Upper lobe of left lung (tissue), 6 donors: ENCODE measurements around the gene CYB5B. TPM values are rescaled to one million over a fixed set of nuclear protein-coding genes. Genes with fewer than 3 reads are reported as not detected.

Experiments used
- ATAC-seq, 2 donors: fragments of 200-7000 bp; cut with Tn5 transposase; one replicate each; pipeline ENCODE4 v1.9.1; 2022; ENCODE audit warnings: mild to moderate bottlenecking in 2 of 2, moderate library complexity in 2 of 2; ENCODE audit not compliant: low FRiP score in 2 of 2
- DNase-seq, 2 donors: peaks; one replicate each; pipeline ENCODE4 v3.0.0-alpha.2; 2019 to 2020
- H3K27ac ChIP-seq, 4 donors: fragments of 200-600 bp; sonication (generic); one replicate each; pipeline ENCODE4 v1.5.1; 2016 to 2019
- H3K27me3 ChIP-seq, 4 donors: fragments of 200-600 bp; sonication (generic); one replicate each; pipeline ENCODE4 v1.5.1; 2017 to 2019
- H3K36me3 ChIP-seq, 4 donors: fragments of 200-600 bp; sonication (generic); one replicate each; pipeline ENCODE4 v1.5.1; 2016 to 2019
- H3K4me1 ChIP-seq, 4 donors: fragments of 200-600 bp; sonication (generic); one replicate each; pipeline ENCODE4 v1.5.1; 2018 to 2019
- H3K4me3 ChIP-seq, 4 donors: fragments of 200-600 bp; sonication (generic); one replicate each; pipeline ENCODE4 v1.5.1; 2017 to 2019; ENCODE audit warnings: mild to moderate bottlenecking in 2 of 4, moderate library complexity in 1 of 4
- H3K9me3 ChIP-seq, 4 donors: fragments of 200-600 bp; sonication (generic); one replicate each; pipeline ENCODE4 v1.5.1; 2018 to 2019
- EP300 ChIP-seq, 4 donors: sonication (generic); formaldehyde crosslinking; IDR thresholded peaks; one replicate each; pipeline ENCODE4 v1.5.1; 2017; ENCODE audit warnings: antibody characterized with exemption in 4 of 4, control low read depth in 2 of 4
- POLR2A ChIP-seq, 4 donors: fragments of 450-650 bp; IDR thresholded peaks; one replicate each; pipeline ENCODE4 v1.5.1; 2016 to 2017; ENCODE audit warnings: antibody characterized with exemption in 4 of 4, mild to moderate bottlenecking in 2 of 4
- POLR2AphosphoS5 ChIP-seq, 2 donors: sonication (generic); formaldehyde crosslinking; IDR thresholded peaks; one replicate each; pipeline ENCODE4 v1.5.1; 2017; ENCODE audit warnings: antibody characterized with exemption in 2 of 2
- WGBS, 2 donors: methylation state at CpG; one replicate each; pipeline ENCODE4 v1.1.5; 2017 to 2018; 5-methylcytosine and 5-hydroxymethylcytosine counted together
- total RNA-seq, 6 donors: library from RNA; depleted of rRNA in 4 of 6; stranded (reverse); fragments of >200 nt in 4 of 6; gene quantifications; one replicate each; pipeline versions ENCODE4 v1.1.0 to v1.2.1, GENCODE V29; 2016 to 2021
- TF ChIP-seq, protein P1 (sequence below), 6 experiments: fragments of 450-650 bp in 4 of 6; fragments of 200-600 bp in 2 of 6; sonication (generic) in 2 of 6; IDR thresholded peaks; one replicate each; pipeline ENCODE4 v1.5.1; 2016 to 2019; ENCODE audit warnings: antibody characterized with exemption in 6 of 6
- donor health status: DM: no; HTN: no; CAD: no; lungs with moderate emphysema.
- donor health status: DM: no; HTN: yes; CAD: no; lungs with severe emphysema.

Gene CYB5B
- total RNA-seq, 6 donors from 2014 or later, result 25.2 to 93.1 (median 69.4) TPM

DNA sequence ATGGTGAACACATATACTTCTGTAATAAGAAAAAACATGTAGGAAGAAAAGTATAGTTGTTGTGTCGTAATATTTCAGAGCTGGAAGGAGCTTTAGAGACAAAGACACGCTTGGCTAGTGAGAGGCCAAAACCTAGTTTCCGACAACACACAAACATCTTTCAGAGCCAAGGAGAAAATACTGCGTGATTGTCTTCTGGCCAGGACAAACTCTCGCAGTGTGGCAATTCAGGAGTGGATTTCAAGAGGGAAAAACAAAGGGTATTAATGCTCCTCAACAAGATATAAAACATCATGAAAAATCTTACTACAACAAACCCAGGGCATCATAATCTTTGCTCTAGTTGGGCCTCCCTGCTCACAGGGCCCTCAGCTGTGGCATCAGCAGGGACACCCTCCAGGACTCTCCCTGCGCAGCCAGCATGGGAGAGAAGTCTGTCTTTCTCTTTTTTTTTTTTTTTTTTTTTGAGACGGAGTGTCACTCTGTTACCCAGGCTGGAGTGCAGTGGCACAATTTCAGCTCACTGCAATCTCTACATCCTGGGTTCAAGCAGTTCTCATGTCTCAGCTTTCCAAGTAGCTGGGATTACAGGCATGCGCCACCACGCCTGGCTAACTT is 66.4 kb downstream of the CYB5B start:
- no peak for ATAC-seq
- DNase-seq, result no peak
- Histone ChIP-seq H3K36me3 (no peaks in the 10 kb centered on the region), H3K4me3 (no peak overlapping the region), H3K27me3 (no peaks in the 10 kb centered on the region), H3K27ac (no peak overlapping the region), H3K4me1 (no peaks in the 10 kb centered on the region), H3K9me3 (no peaks in the 10 kb centered on the region)
- WGBS, 2 donors, result 82 to 92% methylated on average over 9 of the region's 9 CpGs
- TF ChIP-seq POLR2AphosphoS5 (IDR thresholded peaks at IDR 0.05), result no peak
- no peak for TF ChIP-seq EP300 (IDR thresholded peaks at IDR 0.05)
- TF ChIP-seq POLR2A (IDR thresholded peaks at IDR 0.05), result no peak
- TF ChIP-seq, protein P1, sequence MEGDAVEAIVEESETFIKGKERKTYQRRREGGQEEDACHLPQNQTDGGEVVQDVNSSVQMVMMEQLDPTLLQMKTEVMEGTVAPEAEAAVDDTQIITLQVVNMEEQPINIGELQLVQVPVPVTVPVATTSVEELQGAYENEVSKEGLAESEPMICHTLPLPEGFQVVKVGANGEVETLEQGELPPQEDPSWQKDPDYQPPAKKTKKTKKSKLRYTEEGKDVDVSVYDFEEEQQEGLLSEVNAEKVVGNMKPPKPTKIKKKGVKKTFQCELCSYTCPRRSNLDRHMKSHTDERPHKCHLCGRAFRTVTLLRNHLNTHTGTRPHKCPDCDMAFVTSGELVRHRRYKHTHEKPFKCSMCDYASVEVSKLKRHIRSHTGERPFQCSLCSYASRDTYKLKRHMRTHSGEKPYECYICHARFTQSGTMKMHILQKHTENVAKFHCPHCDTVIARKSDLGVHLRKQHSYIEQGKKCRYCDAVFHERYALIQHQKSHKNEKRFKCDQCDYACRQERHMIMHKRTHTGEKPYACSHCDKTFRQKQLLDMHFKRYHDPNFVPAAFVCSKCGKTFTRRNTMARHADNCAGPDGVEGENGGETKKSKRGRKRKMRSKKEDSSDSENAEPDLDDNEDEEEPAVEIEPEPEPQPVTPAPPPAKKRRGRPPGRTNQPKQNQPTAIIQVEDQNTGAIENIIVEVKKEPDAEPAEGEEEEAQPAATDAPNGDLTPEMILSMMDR (IDR thresholded peaks at IDR 0.05), result no peak

DNA sequence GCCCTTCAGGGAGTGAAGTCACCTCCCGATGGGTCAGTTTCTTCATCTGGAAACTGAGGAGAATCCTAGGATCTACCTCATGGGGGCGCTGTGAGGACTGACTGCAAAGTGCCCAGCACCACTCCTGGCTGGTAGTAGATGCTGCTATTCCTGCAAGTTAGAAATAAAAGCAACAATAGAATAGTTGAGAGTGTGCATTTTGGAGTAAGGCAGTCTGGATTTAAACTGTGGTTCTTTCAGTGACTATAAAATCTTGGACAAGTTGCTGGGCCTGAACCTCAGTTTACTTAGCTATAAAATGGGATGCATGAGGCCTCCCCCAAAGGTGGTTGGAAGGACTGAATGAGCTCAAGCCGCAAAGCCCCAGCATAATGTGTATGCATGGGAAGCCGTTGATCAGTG is 70.6 kb downstream of the CYB5B start:
- no peaks in the 10 kb centered on the region for H3K4me1 ChIP-seq
- 65 to 74% methylated on average over 4 of the region's 4 CpGs for WGBS, 2 donors
- H3K9me3 ChIP-seq, result no peaks in the 10 kb centered on the region
- H3K27me3 ChIP-seq, result no peaks in the 10 kb centered on the region
- no peaks in the 10 kb centered on the region for H3K36me3 ChIP-seq
- no peak for TF ChIP-seq POLR2A (IDR thresholded peaks at IDR 0.05)
- TF ChIP-seq, protein P1 (IDR thresholded peaks at IDR 0.05), result peak in 4 of 6 experiments; percentile 19 to 29 (median 23)
- H3K27ac ChIP-seq, result no peak overlapping the region
- peak in 1 of 2 donors; percentile 55 for ATAC-seq
- peak in 1 of 2 donors; percentile 53 for DNase-seq
- H3K4me3 ChIP-seq, result no peak overlapping the region

DNA sequence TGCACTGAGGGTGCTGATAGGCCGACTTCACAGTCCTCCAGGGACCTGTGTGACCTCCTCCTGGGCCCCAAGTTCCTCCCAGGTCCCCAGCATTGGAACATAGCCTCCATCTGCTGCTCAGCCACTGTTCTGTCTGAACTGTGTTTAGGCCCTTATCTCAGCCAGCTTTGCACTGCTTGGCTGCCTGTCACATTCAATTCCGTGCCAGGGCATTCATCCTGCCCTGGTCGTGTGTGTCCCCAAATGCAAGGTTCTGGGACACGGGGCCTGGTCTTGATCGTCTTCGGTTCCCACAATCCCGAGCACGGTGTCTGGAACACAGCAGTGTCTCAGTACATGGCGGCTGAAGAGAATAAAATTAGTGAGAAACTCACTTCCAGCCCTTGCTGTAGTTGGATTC is 71.4 kb downstream of the CYB5B start:
- no peak for DNase-seq
- Histone ChIP-seq H3K27ac (no peak overlapping the region), H3K27me3 (no peaks in the 10 kb centered on the region), H3K9me3 (no peaks in the 10 kb centered on the region), H3K36me3 (no peaks in the 10 kb centered on the region), H3K4me3 (no peak overlapping the region), H3K4me1 (no peaks in the 10 kb centered on the region)
- ATAC-seq, result no peak
- WGBS, 2 donors, result 82 to 85% methylated on average over 8 to 9 of the region's 9 CpGs
- TF ChIP-seq, protein P1 (IDR thresholded peaks at IDR 0.05), result no peak

DNA sequence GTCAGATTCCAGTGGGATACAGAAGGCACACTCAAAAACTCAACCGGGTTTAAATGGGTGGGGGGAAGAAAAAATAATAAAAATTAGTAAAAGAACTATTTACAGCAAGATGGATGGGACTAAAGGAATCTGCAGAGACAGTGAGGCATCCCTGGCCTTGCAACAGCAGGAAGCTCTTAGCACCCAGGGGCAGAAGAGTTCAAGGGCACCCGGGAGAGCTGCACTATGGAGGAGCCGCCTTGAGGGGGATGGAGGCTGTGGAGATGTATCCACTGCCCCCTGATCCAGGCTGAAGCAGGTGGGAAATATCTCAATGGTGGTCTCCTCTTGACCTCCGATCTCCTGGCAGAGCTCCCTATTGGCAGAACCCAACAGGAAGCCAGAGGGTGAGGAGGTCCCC is 72.0 kb downstream of the CYB5B start:
- WGBS, 2 donors, result 85 to 88% methylated on average over 4 of the region's 4 CpGs
- Histone ChIP-seq H3K27ac (no peak overlapping the region), H3K9me3 (no peaks in the 10 kb centered on the region), H3K27me3 (no peaks in the 10 kb centered on the region), H3K4me1 (no peaks in the 10 kb centered on the region), H3K4me3 (no peak overlapping the region), H3K36me3 (no peaks in the 10 kb centered on the region)
- TF ChIP-seq POLR2A (IDR thresholded peaks at IDR 0.05) (no peak), EP300 (IDR thresholded peaks at IDR 0.05) (no peak), POLR2AphosphoS5 (IDR thresholded peaks at IDR 0.05) (no peak)
- TF ChIP-seq, protein P1 (IDR thresholded peaks at IDR 0.05), result no peak
- DNase-seq, result no peak
- no peak for ATAC-seq

DNA sequence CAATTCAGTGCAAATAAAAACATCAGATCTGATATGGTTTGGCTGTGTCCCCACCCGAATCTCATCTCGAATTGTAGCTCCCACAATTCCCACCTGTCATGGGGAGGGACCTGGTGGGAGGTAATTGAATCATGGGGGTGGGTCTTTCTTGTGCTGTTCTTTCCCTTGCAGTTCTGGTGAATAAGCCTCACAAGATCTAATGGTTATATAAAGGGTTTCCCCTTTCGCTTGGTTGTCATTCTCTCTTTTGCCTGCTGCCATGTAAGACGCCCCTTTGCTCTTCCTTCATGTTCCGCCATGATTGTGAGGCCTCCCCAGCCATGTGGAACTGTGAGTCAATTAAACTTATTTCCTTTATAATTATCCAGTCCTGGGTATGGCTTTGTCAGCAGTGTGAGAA is 72.5 kb downstream of the CYB5B start:
- TF ChIP-seq, protein P1 (IDR thresholded peaks at IDR 0.05), result no peak
- TF ChIP-seq EP300 (IDR thresholded peaks at IDR 0.05), result no peak
- no peak for TF ChIP-seq POLR2A (IDR thresholded peaks at IDR 0.05)
- no peak for TF ChIP-seq POLR2AphosphoS5 (IDR thresholded peaks at IDR 0.05)
- H3K36me3 ChIP-seq, result no peaks in the 10 kb centered on the region
- DNase-seq (no peak), ATAC-seq (no peak)
- no peaks in the 10 kb centered on the region for H3K4me1 ChIP-seq
- WGBS, 2 donors, result 87 to 88% methylated on average over 5 of the region's 5 CpGs
- no peak overlapping the region for H3K27ac ChIP-seq
- H3K4me3 ChIP-seq, result no peak overlapping the region
- no peaks in the 10 kb centered on the region for H3K27me3 ChIP-seq
- H3K9me3 ChIP-seq, result no peaks in the 10 kb centered on the region
